Aorta (tissue), 5 donors: ENCODE measurements around the gene LIMS2. TPM values are rescaled to one million over a fixed set of nuclear protein-coding genes. Genes with fewer than 3 reads are reported as not detected.

Source experiments
- ATAC-seq: fragments of 200-7000 bp; cut with Tn5 transposase; one replicate; pipeline ENCODE4 v1.9.1; 2022; ENCODE audit warnings: moderate library complexity; ENCODE audit not compliant: low FRiP score
- DNase-seq, 2 donors: peaks; one replicate each; pipeline ENCODE4 v3.0.0-alpha.2; 2020
- H3K27ac ChIP-seq, 2 donors: one replicate each; pipeline ENCODE4 v1.5.1; 2013; ENCODE audit warnings: low read length in 2 of 2, mild to moderate bottlenecking in 2 of 2, moderate library complexity in 2 of 2, control low read depth in 1 of 2, inconsistent platforms in 1 of 2, low read depth in 1 of 2
- H3K27me3 ChIP-seq, 2 donors: one replicate each; pipeline ENCODE4 v1.6.1; 2013; ENCODE audit warnings: control low read depth in 1 of 2, low read length in 1 of 2, mild to moderate bottlenecking in 1 of 2, moderate library complexity in 1 of 2; ENCODE audit not compliant: insufficient read depth in 2 of 2, control insufficient read depth in 1 of 2
- H3K36me3 ChIP-seq, 2 donors: one replicate each; pipeline ENCODE4 v1.6.1; 2013; ENCODE audit warnings: control low read depth in 1 of 2, low read length in 1 of 2, mild to moderate bottlenecking in 1 of 2; ENCODE audit not compliant: insufficient read depth in 2 of 2, control insufficient read depth in 1 of 2
- H3K4me1 ChIP-seq, 2 donors: one replicate each; pipeline ENCODE4 v1.6.1; 2013; ENCODE audit warnings: low read length in 2 of 2, control low read depth in 1 of 2, mild to moderate bottlenecking in 1 of 2, moderate library complexity in 1 of 2; ENCODE audit not compliant: insufficient read depth in 2 of 2, control insufficient read depth in 1 of 2
- H3K4me3 ChIP-seq, 2 donors: one replicate each; pipeline ENCODE4 v1.5.1; 2013; ENCODE audit warnings: low read length in 2 of 2, control low read depth in 1 of 2, mild to moderate bottlenecking in 1 of 2
- H3K9me3 ChIP-seq: one replicate; pipeline ENCODE4 v1.6.1; 2013; ENCODE audit warnings: mild to moderate bottlenecking, low read length; ENCODE audit not compliant: control insufficient read depth
- WGBS, 2 donors: extraction: QIAGEN DNeasy Blood & Tissue Kit; methylation state at CpG; one replicate each; pipeline ENCODE4 v1.1.7; 2013; 5-methylcytosine and 5-hydroxymethylcytosine counted together
- intact Hi-C, 2 donors: fragments of 100-400 bp; cut with DNase I; formaldehyde crosslinking; loops; one replicate each; pipeline versions ENCODE4 v1.14.2 to v1.15.0; 2022
- polyA plus RNA-seq, 2 donors: library from polyadenylated mRNA; stranded (reverse); fragments of 200-250 nt; gene quantifications; one replicate each; pipeline ENCODE4 v1.2.3, GENCODE V29; 2013
- total RNA-seq, 2 donors: library from RNA; stranded (reverse); fragmentation: NEBNext Ultra II Directional; extraction: Animal tissue kit (Norgen Biotek cat#: 25700); gene quantifications; one replicate each; pipeline ENCODE4 v1.2.1, GENCODE V29; 2021
- donor health status: healthy with polysubstance abuse.
- donor health status: Bipolar disorder and iron deficiency.
- donor health status: DM: no; HTN: no; CAD: no.
- donor health status: DM: no; HTN: no; CAD: no.
- donor health status: DM: yes; HTN: yes; CAD: no.

LIMS2 gene
- total and polyA plus RNA-seq, 4 donors: 188 to 2,193 (median 218) TPM

DNA sequence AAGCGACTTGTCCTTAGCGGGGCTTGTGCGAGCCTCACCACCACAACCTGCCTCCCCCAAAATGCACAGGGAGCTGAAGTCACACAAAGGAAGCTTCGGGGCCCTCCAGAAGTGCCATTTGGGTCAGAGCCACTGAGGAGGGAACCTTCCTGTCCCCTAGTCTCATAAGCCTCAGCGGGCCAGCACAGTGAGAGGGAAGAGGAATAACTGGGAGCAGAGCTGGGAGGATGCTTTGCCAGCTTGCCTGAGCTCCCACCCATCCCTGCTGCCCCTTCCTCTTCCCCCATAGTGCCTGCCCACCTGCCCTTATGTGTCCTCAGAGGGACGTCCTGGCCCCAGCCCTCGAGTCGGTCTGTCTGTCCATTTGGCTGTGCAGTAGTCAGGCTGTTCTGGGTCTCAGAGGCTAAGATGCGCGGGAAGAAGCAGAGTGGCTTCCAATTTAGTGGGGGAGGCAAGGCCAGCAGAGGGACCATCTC is 81.2 kb downstream of the LIMS2 start:
- intact Hi-C loops: loop anchor here in 1 of 2 donors (10.0 kb wide), 1 partner anchor 361 kb away; no protein-coding TSS in a partner anchor
- Histone ChIP-seq H3K27me3 (no peaks in the 10 kb centered on the region), H3K4me3 (no peak overlapping the region), H3K4me1 (no peaks in the 10 kb centered on the region), H3K36me3 (no peaks in the 10 kb centered on the region), H3K9me3 (no peaks in the 10 kb centered on the region), H3K27ac (no peak overlapping the region)
- ATAC-seq: no peak
- peak in 1 of 2 donors; percentile 45 for DNase-seq
- 95% methylated on average over 10 of the region's 10 CpGs for WGBS, 2 donors

GRCh38 chr2:127593228-127594115 is 81.9 kb downstream of the LIMS2 start:
- 93 to 94% methylated on average over 26 to 27 of the region's 27 CpGs for whole genome bisulfite sequencing, 2 donors
- peak; percentile 15 for ATAC-seq
- Histone ChIP-seq H3K4me1 (no peaks in the 10 kb centered on the region), H3K27me3 (no peaks in the 10 kb centered on the region), H3K9me3 (no peaks in the 10 kb centered on the region), H3K27ac (no peak overlapping the region), H3K36me3 (no peaks in the 10 kb centered on the region), H3K4me3 (no peak overlapping the region)
- peak in 1 of 2 donors; percentile 70 for DNase-seq
- intact Hi-C loops: loop anchor here in 1 of 2 donors (10.0 kb wide), 1 partner anchor 361 kb away; no protein-coding TSS in a partner anchor

DNA sequence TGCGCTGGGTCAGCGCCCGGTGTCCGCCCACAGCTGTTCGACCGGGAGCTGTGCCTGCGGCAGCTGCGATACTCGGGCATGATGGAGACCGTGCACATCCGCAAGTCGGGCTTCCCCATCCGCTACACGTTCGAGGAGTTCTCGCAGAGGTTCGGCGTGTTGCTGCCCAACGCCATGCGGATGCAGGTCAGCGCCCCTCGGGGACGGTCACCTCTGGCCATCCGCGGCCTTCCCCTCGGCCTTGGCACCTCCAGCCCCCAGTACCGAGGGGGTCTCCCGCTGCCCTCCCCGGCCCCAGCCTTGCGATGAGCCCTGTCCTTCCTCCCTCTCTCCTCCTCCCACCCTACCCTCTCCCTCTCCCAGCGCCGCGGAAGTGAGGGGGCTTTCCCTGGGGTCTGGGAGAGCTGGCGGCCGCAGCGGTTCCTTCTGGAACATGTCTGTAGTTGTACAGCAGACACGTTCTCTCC is 82.5 kb downstream of the LIMS2 start:
- ATAC-seq: no peak
- Histone ChIP-seq H3K4me1 (no peaks in the 10 kb centered on the region), H3K27me3 (no peaks in the 10 kb centered on the region), H3K9me3 (no peaks in the 10 kb centered on the region), H3K27ac (no peak overlapping the region), H3K36me3 (no peaks in the 10 kb centered on the region), H3K4me3 (no peak overlapping the region)
- WGBS, 2 donors: 96 to 98% methylated on average over 33 to 37 of the region's 37 CpGs
- intact Hi-C loops: loop anchor here in 1 of 2 donors (10.0 kb wide), 1 partner anchor 362 kb away; no protein-coding TSS in a partner anchor
- DNase-seq: peak in 1 of 2 donors; percentile 68

DNA sequence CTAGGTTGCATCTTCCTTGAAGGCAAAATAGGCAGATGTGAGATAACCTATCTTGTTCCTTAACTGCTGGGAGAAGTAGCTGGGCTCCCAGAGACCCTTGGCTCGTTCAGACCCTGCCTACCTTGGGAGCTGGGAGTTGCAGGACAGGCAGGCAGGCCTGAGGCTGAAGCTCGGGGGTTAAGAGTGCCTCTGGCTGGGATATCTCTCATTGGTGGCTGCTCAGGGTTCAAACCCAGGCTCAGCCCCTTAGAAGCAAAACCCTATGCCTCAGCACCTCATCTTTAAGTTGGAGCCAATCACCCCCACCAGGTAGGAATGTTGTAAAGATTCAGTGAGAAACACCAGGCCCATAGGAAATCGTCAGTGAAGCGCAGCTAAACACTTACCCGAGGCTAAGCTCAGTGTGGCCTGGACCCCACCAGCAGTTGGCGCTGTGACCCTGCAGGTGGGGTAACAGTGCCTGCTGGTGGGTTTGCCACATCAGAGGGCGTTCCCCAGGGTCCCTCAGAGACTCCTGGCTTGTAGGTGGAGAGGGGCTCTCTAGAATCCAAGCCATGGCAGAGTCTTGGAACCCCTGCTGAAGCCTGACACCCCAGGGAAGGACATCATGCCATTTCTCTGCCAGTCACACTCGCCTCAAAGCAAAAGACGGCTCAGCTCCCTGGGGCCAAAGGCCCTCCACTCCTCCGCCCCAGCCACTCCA is 84.0 kb downstream of the LIMS2 start:
- Histone ChIP-seq H3K4me3 (no peak overlapping the region), H3K4me1 (no peaks in the 10 kb centered on the region), H3K36me3 (no peaks in the 10 kb centered on the region), H3K9me3 (no peaks in the 10 kb centered on the region), H3K27ac (no peak overlapping the region), H3K27me3 (no peaks in the 10 kb centered on the region)
- WGBS, 2 donors: 62 to 68% methylated on average over 10 of the region's 10 CpGs
- intact Hi-C loops: loop anchor here in 1 of 2 donors (10.0 kb wide), 1 partner anchor 363 kb away; no protein-coding TSS in a partner anchor
- ATAC-seq (peak; percentile 78), DNase-seq (peak in 1 of 2 donors; percentile 80)

DNA sequence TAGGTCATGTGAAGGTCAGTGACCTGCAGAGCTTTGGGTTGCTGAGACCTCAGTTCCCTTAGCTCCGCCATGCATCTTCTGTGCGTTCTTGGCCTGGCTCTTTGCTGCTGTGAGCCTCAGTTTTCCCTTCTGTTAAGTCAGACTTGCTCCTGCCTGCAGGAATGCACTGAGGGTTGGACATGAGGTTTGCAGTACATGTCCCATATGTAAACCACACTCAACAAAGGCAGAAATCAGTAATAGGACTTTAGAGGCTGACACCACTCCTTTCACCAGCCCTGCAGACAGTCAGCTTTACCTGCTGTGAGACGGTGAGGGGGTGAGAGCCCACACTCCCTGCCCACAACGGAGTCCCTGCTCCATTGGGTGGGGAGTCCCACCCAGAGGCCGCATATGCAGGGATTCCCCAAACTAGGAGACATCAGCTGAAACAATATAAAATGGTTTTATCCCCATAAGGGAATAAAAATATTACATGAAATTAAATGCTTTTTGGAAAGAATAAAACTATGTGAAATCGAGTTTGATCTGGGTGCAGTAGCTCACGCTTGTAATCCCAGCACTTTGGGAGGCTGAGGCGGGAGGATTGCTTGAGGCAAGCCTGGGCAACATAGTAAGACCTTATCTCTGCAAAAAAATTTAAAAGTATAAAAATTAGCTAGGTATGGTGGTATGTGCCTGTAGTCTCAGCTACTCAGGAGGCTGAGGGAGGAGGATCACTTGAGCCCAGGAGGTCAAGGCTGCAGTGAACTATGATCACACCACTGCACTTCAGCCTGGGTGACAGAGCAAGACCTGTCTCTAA is 84.7 kb downstream of the LIMS2 start:
- Histone ChIP-seq H3K27me3 (no peaks in the 10 kb centered on the region), H3K4me3 (no peak overlapping the region), H3K9me3 (no peaks in the 10 kb centered on the region), H3K27ac (no peak overlapping the region), H3K36me3 (no peaks in the 10 kb centered on the region), H3K4me1 (no peaks in the 10 kb centered on the region)
- WGBS, 2 donors: 95 to 96% methylated on average over 8 of the region's 8 CpGs
- ATAC-seq: no peak
- peak in 1 of 2 donors; percentile 27 for DNase-seq
- intact Hi-C loops: loop anchor here in 1 of 2 donors (10.0 kb wide), 1 partner anchor 364 kb away; no protein-coding TSS in a partner anchor

DNA sequence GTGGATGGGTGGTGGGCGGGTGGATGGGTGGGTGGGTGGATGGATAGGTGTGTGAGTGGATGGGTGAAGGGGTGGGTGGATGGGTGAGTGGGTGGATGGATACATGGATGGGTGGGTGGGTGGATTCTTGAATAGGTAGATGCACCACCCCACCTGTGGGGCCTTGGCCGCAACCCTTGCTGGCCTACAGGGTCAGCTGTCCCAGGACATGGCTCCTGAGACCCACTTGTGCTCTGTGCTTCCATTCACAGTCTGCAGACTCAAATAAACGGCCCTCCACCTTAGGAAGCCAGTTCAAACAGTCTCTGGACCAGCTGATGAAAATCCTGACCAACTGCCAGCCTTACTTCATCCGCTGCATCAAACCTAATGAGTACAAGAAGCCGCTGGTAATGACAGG is 85.5 kb downstream of the LIMS2 start:
- WGBS, 2 donors: 83 to 89% methylated on average over 5 of the region's 5 CpGs
- DNase-seq (peak in 1 of 2 donors; percentile 23), ATAC-seq (no peak)
- no peaks in the 10 kb centered on the region for H3K36me3 ChIP-seq
- no peaks in the 10 kb centered on the region for H3K9me3 ChIP-seq
- no peak overlapping the region for H3K27ac ChIP-seq
- H3K4me1 ChIP-seq: no peaks in the 10 kb centered on the region
- no peaks in the 10 kb centered on the region for H3K27me3 ChIP-seq
- intact Hi-C loops: loop anchor here in 1 of 2 donors (10.0 kb wide), 1 partner anchor 365 kb away; no protein-coding TSS in a partner anchor
- H3K4me3 ChIP-seq: no peak overlapping the region

DNA sequence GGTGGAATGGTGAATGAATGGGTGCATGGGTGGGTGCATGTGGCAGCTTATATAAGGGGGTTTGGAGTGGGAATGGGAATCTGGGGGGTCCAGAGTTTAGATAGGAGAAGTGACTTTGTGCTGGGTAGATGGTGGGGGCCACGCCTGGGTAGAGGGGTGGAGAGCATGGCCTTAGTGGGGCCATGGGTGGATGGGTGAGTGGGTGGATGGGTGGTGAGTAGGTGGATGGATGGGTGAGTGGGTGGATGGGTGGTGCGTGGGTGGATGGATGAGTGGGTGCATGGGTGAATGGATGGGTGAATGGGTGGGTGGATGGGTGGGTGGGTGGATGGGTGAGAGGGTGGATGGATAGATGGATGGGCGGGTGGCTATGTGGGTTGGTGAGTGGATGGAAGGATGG is 86.0 kb downstream of the LIMS2 start:
- peak in 1 of 2 donors; percentile 25 for DNase-seq
- WGBS, 2 donors: 95 to 100% methylated on average over 3 of the region's 3 CpGs

More for the DNA sequence above, 86.0 kb downstream of the LIMS2 start:
- Histone ChIP-seq H3K36me3 (no peaks in the 10 kb centered on the region), H3K4me3 (no peak overlapping the region), H3K4me1 (no peaks in the 10 kb centered on the region), H3K27ac (no peak overlapping the region), H3K9me3 (no peaks in the 10 kb centered on the region), H3K27me3 (no peaks in the 10 kb centered on the region)
- intact Hi-C loops: no loop called here
- ATAC-seq: no peak
